H7 (cell line): Measurements from ENCODE around the gene RFC4. TPM values are rescaled to one million over a fixed set of nuclear protein-coding genes. Genes with fewer than 3 reads are reported as not detected.

ENCODE experiments used
- DNase-seq: peaks from one replicate; pipeline ENCODE4 v3.0.0; 2012
- H3K27me3 ChIP-seq: 2 replicates; pipeline ENCODE4 v1.6.0; 2011; ENCODE audit warnings: mild to moderate bottlenecking, low read length; ENCODE audit not compliant: control insufficient read depth, insufficient read depth
- H3K36me3 ChIP-seq: replicated peaks from 2 replicates; pipeline ENCODE4 v1.5.1; 2011; ENCODE audit warnings: low read length; ENCODE audit not compliant: control insufficient read depth, insufficient read depth
- H3K4me3 ChIP-seq: 2 replicates; pipeline ENCODE4 v1.5.1; 2011; ENCODE audit warnings: low read depth, mild to moderate bottlenecking, control low read depth, low read length, moderate library complexity; ENCODE audit not compliant: insufficient read depth
- total RNA-seq: library from RNA; depleted of rRNA; stranded (reverse); fragments of >200 nt; shearing (Covaris generic); gene quantifications from 2 replicates; pipeline ENCODE4 v1.2.3, GENCODE V29; 2014; rRNA removed

RFC4 gene
- total RNA-seq, 1 experiment from 2014 or later: 105 TPM

DNA sequence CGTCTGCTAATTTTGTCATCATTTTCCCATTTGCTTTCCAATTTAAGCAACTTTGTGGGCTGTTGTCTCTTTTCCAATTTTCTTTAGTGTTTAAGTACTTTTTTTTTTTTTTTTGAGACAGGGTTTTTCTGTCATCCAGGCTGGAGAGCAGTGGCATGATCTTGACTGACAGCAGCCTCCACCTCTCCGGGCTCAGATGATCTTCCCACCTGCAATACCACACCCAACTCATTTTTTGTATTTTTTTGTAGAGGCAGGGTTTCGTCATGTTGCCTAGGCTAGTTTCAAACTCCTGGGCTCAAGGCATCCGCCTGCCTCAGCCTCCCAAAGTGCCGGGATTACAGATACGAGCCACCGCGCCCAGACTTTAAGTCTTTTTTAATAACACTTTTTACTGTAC, 49.1 kb downstream of the RFC4 start:
- Histone ChIP-seq H3K27me3 (no peaks in the 10 kb centered on the region), H3K4me3 (no peak overlapping the region), H3K36me3 (no peaks in the 10 kb centered on the region)
- no peak for DNase-seq

- DNase-seq: no peak
- H3K36me3 ChIP-seq: no peaks in the 10 kb centered on the region
- no peak overlapping the region for H3K4me3 ChIP-seq
- H3K27me3 ChIP-seq: no peaks in the 10 kb centered on the region
Measured at GRCh38 chr3:186754871-186755270, 51.4 kb downstream of the RFC4 start.

GRCh38 chr3:186754006-186754405, 52.3 kb downstream of the RFC4 start:
- DNase-seq: no peak
- Histone ChIP-seq H3K27me3 (no peaks in the 10 kb centered on the region), H3K36me3 (no peaks in the 10 kb centered on the region), H3K4me3 (no peak overlapping the region)

GRCh38 chr3:186751480-186751879, 54.8 kb downstream of the RFC4 start:
- Histone ChIP-seq H3K36me3 (no peaks in the 10 kb centered on the region), H3K4me3 (no peak overlapping the region), H3K27me3 (no peaks in the 10 kb centered on the region)
- no peak for DNase-seq

- H3K27me3 ChIP-seq: no peaks in the 10 kb centered on the region
- H3K36me3 ChIP-seq: no peaks in the 10 kb centered on the region
- no peak for DNase-seq
- no peak overlapping the region for H3K4me3 ChIP-seq
Measured at GRCh38 chr3:186750316-186750715, 56.0 kb downstream of the RFC4 start.

- Histone ChIP-seq H3K27me3 (no peaks in the 10 kb centered on the region), H3K4me3 (no peak overlapping the region), H3K36me3 (no peaks in the 10 kb centered on the region)
- DNase-seq: peak; percentile 33
Measured at GRCh38 chr3:186746008-186746407, 60.3 kb downstream of the RFC4 start.

DNA sequence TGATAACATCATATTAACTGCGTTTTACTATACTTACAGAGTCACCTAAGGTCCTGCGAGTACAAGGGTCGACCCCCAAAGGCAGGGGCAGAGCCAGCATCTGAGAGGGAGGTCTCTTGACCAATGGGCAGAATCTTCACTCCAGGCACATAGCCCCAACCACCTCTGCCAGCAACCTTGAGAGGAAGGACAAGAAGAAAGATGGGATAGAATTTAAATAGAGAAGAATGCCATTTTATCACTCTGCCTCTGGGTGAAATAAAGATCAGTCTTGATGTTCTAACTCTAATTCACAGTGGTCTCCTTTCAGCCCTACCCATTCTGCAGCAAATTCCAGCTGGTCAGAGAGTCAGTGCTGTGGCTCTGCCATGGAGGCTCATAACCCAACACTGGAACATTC, 62.6 kb downstream of the RFC4 start:
- no peaks in the 10 kb centered on the region for H3K36me3 ChIP-seq
- no peak overlapping the region for H3K4me3 ChIP-seq
- H3K27me3 ChIP-seq: no peaks in the 10 kb centered on the region
- DNase-seq: no peak

DNA sequence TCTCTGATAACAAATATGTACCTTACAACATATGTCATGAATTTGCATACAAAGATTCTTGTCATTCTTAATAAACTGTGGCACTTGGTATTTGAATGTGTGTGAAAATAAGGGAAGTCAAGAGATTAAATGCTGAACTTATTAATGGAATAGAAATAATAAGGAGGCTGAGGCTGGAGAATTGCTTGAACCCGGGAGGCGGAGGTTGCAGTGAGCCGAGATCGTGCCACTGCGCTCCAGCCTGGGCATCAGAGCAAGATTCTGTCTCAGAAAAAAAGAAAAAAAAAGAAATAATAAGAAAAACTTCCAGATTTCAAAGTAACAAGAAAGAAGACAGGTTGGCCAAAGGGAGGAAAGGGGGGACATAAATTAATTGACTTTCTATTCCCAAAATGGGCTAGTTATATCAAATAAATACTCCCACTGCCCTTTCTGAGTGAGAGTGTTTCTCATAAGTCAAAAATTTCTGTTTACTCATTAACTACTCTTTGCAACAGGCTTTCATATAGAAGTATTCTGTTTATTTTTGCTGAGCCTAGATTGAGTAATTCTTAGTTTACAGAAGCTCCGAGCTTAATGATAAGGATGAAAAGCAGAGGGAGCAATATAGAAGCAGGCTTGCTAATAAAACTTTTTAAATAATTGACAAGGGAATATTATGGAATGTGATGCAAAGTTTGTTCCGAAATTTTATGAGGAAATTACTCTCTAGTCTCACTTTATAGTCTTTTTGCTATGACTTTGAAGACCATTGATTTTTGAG, 63.5 kb downstream of the RFC4 start:
- Histone ChIP-seq H3K27me3 (no peaks in the 10 kb centered on the region), H3K36me3 (no peaks in the 10 kb centered on the region), H3K4me3 (no peak overlapping the region)
- DNase-seq: no peak

Other genes starting within 250 kb of the RFC4 start
- 15.2 and 19.6 TPM in 2 replicates for gene TBCCD1, start 239.1 kb downstream of the RFC4 start, total RNA-seq
- gene DNAJB11, start 235.8 kb downstream of the RFC4 start, total RNA-seq: 54.7 and 55.1 TPM in 2 replicates
- gene AHSG, start 193.4 kb downstream of the RFC4 start, total RNA-seq: not detected in 2 replicates
- not detected in 2 replicates for gene FETUB, start 166.1 kb downstream of the RFC4 start, total RNA-seq
- gene HRG, start 140.5 kb downstream of the RFC4 start, total RNA-seq: 0.14 TPM in 1 of 2 replicates, not detected in the other
- not detected in 2 replicates for gene KNG1, start 89.1 kb downstream of the RFC4 start, total RNA-seq
- 523 and 819 TPM in 2 replicates for gene EIF4A2, start 22.9 kb downstream of the RFC4 start, total RNA-seq
- gene ADIPOQ, start 36.2 kb upstream of the RFC4 start, total RNA-seq: not detected in 2 replicates
- gene ST6GAL1, start 124.0 kb upstream of the RFC4 start, total RNA-seq: 53.5 and 62.2 TPM in 2 replicates